ENCODE results near the gene COG1.
"Not testable (repeated sequence)": the region's sequence is repeated elsewhere in the genome, so short reads cannot be mapped to it uniquely, and the experiment has no call there.

The COG1 gene, protein sequence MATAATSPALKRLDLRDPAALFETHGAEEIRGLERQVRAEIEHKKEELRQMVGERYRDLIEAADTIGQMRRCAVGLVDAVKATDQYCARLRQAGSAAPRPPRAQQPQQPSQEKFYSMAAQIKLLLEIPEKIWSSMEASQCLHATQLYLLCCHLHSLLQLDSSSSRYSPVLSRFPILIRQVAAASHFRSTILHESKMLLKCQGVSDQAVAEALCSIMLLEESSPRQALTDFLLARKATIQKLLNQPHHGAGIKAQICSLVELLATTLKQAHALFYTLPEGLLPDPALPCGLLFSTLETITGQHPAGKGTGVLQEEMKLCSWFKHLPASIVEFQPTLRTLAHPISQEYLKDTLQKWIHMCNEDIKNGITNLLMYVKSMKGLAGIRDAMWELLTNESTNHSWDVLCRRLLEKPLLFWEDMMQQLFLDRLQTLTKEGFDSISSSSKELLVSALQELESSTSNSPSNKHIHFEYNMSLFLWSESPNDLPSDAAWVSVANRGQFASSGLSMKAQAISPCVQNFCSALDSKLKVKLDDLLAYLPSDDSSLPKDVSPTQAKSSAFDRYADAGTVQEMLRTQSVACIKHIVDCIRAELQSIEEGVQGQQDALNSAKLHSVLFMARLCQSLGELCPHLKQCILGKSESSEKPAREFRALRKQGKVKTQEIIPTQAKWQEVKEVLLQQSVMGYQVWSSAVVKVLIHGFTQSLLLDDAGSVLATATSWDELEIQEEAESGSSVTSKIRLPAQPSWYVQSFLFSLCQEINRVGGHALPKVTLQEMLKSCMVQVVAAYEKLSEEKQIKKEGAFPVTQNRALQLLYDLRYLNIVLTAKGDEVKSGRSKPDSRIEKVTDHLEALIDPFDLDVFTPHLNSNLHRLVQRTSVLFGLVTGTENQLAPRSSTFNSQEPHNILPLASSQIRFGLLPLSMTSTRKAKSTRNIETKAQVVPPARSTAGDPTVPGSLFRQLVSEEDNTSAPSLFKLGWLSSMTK

DNA sequence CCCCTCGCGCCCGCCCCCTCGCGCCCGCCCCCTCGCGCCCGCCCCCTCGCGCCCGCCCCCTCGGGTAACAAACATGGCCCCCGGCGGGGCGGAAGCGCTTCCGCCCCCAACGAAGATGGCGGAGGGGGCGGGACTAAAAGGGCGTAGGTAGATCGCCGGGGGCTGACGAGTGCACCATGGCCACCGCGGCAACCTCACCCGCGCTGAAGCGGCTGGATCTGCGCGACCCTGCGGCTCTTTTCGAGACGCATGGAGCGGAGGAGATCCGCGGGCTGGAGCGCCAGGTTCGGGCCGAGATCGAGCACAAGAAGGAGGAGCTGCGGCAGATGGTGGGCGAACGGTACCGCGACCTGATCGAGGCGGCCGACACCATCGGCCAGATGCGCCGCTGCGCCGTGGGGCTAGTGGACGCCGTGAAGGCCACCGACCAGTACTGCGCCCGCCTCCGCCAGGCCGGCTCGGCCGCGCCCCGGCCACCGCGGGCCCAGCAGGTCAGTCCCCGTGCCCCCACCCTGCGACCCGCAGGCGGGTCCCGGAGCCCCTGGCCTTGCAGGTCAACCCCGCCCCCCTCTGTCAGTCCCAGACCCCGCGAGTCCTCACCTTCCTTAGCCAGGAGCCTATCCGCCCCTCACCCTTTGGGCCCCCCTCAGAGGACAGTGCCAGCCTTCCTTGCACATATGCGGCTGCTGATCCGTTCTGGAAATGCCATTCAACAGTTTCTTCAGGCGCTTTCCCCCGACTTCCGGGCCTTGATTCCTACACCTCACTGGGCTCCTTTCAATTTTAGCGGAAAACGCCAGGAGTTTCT lies at the start of gene COG1:
Gene COG1 (plus strand): TSS at position 162 of the 808 bp plus-strand sequence. CDS start 15 bp downstream, at position 177.
- peak; percentile 70 for DNase-seq (ENCODE audit: low read depth)

DNA sequence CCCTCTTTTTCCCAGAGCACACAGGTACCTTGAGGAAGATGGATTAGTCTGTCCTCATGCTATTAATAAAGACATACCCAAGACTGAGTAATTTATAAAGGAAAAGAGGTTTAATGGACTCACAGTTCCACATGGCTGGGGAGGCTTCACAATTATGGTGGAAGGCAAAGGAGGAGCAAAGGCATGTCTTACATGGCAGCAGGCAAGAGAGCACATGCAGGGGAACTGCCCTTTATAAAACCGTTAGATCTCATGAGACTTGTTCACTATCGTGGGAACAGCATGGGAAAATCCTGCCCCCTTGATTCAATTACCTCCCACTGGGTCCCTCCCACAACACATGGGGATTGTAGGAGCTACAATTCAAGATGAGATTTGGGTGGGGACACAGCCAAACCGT lies 48.6 kb upstream of the COG1 start:
- DNase-seq (ENCODE audit: low read depth): not testable (repeated sequence)

DNA sequence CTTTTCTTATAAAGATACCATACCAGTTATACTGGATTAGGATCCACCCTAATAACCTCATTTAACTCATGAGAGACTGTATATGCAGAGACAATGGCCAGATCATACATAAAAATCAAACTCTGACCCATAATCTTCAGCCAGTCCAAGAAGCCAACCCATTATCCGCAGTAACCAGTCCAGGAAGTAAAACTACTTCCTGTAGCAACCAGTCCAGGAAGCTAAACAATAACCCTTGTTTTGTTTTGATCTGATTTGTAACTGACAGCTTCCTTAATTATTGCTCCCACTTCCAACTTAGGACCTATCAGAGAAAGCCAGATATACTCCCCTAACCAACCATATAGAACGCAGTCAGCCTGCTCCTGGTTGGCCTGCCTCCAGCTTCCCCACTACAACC lies 47.2 kb upstream of the COG1 start:
- DNase-seq (ENCODE audit: low read depth): no peak

DNA sequence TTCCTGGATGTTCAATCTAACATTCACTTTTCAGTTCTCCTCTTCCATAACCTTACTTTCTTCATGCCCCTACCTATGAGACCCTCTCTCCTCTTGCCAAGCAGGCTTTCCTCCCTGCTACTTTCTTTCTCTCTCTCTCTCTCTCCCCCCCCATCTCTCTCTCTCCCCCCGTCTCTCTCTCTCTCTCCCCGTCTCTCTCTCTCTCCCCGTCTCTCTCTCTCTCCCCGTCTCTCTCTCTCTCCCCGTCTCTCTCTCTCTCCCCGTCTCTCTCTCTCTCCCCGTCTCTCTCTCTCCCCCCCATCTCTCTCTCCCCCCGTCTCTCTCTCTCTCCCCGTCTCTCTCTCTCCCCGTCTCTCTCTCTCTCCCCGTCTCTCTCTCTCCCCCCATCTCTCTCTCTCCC lies 45.1 kb upstream of the COG1 start:
- DNase-seq (ENCODE audit: low read depth): not testable (repeated sequence)

DNA sequence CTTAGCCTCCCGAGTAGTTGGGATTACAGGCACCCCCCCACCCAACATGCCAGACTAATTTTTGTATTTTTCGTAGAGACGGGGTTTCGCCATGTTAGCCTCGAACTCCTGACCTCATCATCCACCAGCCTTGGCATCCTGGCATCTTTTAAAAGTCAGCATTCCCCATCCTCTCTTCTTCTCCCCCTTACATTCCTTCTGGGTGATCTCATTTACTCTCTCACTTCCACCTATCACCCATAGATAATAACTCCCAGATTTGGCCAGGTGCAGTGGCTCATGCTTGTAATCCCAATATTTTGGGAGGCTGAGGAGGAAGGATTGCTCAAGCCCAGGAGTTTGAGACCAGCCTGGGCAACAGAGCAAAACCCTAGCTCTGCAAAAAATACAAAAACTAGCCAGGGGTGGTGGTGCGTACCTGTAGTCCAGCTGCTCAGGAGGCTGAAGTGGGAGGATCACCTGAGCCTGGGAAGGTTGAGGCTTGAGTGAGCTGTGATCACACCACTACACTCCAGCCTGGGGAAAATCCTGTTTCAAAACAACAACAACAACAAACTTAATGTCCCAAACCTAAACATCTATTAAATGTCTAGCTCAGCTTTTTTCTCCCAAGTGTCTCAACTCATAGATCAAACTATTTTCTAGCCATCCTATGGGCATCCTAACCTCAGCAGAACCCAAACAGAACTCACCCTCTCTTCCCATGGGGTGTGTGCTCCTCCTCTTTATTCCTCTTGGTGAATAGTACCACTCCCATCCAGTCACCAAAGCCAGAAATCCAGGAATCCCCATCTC lies 44.1 kb upstream of the COG1 start:
- DNase-seq (ENCODE audit: low read depth): no peak

DNA sequence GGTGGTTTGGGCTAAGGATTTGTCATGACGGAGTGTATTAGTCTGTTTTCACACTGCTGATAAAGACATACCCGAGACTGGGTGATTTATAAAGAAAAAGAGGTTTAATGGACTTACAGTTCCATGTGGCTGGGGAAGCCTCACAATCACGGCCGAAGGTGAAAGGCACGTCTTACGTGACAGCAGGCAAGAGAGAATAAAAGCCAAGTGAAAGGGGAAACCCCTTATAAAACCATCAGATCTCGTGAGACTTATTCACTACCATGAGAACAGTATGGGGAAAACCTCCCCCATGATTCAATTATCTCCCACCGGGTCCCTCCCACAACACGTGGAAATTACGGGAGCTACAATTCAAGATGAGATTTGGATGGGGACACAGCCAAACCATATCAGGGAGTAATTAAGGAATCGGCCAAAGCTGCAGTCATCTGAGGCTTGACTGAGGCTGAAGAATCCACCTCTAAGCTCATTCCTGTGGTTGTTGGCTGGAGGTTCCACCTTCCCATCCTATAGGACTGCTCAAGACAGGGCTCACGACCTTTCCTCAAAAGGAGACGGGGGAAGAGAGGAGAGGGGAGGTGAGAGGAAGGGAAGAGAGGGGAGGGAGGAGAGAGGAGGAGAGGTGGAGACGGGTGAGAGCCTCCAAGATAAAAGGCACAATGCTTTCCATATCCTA lies 42.1 kb upstream of the COG1 start:
- not testable (repeated sequence) for DNase-seq (ENCODE audit: low read depth)

DNA sequence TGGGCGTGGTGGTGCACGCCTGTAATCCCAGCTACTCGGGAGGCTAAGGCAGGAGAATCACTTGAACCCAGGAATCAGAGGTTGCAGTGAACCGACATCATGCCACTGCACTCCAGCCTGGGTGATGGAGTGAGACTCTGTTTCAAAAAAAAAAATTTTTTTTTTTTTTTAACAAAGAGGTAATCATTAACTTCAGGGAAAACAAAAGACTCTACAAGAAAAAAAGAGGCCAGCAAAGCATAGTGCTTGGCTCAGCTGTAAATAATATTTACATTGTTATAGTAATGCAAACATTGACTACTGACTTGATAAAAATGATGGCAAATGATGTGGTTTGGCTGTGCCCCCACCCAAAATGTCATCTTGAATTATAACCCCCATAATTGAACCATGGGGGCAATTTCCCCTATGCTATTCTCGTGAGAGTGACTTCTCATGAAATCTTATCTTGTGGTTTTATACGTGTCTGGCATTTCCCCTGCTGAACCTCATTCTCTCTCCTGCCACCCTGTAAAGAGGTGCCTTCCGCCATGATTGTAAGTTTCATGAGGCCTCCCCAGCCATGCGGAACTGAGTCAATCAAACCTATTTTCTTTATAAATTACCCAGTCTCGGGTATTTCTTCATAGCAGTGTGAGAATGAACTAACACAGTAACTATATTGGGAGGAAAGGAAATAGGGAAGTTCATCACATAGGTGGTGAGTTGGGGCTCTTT lies 40.8 kb upstream of the COG1 start:
- no peak for DNase-seq (ENCODE audit: low read depth)

DNA sequence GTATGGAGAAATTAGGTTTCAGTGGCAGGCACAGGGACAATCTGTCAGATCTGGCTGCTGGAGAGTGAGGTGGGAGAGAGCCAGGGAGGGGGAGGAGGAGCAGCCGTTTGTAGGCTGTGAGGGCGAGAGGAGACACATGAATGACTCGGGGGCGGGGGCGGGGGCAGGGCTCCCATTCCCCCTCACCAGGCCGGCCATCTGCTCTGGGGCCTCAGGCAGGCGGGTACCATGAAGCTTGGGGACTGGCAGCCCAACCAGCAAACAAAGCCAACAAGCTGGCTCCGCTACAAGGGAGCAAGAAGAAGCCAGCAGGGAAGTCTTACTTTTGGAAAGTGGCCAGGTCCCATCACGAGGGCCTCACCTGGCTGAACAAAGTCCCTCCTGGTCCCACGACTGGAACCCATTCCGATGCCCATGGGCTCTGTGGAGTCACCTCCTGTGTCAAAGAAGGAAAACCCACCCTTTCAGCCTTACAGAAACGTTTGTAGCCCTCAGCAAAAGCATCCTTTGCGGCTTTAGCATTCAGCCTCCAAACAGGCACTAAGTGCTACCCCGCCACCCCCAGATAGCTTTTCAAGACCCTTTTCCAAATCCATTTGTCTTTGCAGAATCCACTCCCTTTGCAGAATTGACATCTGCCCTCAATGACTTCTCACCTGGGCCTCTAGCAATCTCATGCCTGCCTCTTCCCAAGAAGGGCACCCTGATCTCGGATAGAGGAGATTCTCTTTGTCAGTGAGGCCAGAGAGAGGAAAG lies 37.3 kb upstream of the COG1 start:
- no peak for DNase-seq (ENCODE audit: low read depth)

DNA sequence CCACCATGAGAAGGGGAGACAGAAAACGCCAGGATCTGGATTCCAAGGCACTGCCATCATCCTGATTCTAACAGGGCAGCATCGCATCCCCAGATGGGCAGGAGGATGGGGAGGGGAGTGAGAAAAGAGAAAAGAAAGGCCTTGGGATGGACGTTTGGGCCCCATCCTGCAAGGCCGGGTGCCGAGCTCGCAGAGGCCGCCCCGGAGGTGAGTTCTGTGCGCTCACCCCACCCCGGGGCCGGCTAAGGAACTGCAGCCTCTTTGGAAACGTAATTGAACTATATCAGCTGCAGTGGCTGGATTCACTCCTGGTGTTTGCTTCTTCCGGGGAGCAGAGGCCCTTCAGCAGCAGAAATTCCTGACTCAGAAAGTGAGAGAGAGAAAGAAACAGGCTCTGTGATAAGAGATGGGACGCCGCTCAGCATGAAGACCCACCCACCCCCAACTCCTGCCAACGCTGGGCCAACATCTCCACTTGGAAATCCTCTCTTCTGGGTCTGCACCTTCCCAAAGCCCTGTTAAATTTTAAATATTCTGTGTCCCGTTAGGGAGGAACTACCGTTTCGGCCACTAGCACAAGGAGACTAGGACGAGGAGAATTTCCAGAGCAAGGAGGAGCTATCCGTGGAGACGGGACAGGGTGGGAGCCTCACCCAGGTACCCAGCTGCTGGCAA lies 36.6 kb upstream of the COG1 start:
- DNase-seq (ENCODE audit: low read depth): no peak

DNA sequence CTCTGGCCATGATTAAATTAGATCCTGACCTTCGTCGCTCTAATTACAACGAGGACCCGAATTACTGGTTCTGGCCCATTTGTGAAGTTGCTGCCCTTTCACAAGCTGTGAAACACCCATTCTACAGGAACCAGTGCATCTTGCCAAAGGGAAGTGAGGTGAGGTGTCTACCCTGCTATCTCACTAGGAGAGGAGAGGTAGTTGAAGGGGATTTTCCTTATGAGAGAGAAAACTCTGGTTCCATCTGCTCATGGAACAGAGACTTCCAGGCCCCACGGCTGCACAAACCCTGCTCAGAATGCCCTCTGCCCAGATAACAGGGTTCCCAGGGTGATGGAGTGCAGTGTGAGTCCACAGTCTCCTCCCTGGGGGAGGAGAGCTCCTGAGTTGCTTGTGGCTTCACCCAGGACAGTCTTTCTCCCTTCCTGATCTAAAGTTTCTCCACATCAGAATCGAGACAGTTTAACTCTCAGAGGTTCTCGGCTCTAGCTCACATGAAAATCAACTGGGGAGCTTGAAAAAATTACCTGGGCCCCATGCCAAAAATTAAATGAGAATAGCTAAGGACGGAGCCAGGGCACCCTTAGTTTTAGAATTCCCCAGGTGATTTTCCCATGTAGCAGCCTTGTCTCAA lies 35.9 kb upstream of the COG1 start:
- DNase-seq (ENCODE audit: low read depth): no peak

DNA sequence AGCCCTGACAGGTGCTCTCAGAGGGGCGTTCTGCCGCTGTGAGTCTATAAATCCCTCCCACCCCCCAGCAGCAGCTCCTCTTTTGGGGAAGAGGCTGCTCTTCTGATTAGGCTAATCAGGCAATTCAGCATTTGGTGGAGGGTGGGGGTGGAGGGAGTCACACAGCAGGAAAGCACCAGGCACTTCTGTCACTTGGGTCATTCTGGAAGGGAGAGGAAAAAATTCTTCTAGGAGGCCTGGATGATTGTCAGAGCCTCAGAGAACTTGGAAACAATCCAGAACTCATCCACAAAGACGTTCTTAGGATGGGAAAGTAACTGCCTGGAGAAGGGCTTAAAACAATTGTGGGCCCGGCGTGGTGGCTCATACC lies 35.3 kb upstream of the COG1 start:
- DNase-seq (ENCODE audit: low read depth): no peak

DNA sequence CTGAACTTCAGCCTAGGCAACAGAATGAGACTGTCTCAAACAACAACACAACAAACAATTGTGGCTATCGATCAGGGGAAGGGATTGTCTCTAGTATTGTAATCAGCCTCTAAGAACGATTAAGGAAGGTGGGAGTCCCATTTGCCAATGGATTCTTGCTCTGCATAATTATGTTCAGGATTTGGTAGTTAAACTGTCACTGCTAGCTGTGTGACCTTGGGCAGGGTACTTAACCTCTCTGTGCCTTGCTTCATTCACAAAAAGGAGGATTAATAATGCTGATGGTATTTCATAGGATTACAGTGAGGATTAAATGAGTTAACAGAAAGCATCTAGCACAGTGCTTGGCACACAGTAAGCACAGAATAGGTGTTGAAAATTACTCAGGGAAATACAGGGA lies 34.7 kb upstream of the COG1 start:
- DNase-seq (ENCODE audit: low read depth): no peak

DNA sequence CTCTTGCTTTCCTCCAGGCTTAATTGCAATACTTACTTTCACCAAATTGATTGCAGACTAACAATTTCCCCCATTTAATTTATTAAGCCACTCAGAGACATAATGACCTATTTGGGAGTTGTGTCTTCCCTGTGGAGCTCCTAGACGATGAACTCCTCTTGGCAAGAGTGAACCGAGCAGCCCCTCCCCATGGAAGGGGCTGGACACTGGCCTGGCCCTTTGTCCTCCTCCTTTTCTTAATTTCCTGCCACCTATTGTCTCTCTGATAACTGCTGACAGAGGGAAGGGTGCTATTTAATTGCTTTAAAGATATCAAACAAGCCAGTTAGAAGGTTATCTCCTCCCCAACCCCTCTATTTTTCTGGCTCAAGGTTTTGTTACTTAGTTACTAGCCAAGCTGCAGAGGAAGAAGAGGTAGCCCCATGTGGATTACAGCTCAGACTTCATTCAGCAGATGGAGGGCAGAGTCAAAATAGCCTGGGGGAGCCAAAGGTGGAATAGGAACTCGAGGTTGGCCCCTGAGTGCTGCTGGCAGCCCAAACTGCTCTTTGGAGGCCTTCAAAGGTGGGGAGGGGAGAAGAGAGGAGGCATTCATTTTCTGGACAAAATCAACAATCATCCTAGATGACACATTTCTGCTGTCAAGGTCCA lies 31.8 kb upstream of the COG1 start:
- DNase-seq (ENCODE audit: low read depth): no peak

DNA sequence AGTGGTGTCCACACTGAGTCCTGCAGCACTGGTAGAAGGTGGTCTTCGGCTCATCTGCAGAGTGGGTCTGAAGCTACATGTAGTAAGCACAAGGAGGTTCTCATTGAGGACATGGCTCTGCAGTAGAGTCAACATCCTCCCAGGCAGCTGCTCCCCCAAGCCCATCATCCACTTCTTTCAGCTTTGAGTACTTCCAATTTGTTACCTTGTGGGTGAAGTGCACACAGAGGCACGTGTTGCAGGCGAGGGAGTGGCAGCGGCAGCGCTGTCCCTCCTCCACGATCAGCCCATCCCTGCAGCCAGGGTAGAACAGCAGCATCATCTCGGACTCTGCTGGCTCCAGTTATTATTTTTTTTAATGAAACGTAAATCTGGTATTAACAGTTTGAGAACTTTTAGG lies 29.8 kb upstream of the COG1 start:
- DNase-seq (ENCODE audit: low read depth): no peak

DNA sequence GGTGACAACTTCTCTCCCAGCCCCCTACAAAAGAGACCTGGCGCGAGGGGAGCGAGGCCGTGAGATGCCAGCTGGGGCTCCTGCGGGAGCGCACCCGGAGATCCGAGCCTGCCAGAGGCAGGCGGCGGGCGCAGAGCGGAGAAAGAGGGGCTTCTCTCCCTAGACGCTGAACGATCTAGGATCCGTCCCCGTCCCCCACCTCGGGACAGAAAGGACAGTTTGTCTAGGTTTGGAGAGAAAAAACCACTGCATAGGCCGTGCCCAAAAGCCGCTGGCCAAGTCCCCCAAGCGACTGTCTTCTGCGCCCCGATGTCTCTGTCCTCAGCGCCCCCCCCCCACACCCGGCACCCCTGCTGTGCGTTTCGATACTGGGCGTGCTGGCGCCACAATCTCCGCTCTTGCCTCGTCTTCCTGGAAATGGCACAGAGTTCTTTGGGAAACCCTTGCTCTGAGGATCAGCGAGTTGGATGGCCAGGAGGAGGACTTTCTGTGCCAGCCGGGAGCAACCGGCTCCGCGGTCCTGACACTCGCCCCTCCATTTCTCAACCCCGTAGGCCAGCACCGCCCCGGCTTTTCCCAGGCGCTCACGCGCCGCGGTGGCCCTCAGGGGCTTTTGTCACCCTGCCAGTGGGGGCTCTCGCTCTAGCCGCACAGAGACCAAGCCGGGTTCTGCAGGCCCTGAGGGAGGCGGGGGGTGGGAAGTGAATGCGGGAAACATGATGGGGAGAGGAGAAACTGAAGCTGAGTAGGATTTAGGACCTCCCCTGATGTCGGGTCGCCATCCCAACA lies 27.0 kb upstream of the COG1 start:
- DNase-seq (ENCODE audit: low read depth): no peak

DNA sequence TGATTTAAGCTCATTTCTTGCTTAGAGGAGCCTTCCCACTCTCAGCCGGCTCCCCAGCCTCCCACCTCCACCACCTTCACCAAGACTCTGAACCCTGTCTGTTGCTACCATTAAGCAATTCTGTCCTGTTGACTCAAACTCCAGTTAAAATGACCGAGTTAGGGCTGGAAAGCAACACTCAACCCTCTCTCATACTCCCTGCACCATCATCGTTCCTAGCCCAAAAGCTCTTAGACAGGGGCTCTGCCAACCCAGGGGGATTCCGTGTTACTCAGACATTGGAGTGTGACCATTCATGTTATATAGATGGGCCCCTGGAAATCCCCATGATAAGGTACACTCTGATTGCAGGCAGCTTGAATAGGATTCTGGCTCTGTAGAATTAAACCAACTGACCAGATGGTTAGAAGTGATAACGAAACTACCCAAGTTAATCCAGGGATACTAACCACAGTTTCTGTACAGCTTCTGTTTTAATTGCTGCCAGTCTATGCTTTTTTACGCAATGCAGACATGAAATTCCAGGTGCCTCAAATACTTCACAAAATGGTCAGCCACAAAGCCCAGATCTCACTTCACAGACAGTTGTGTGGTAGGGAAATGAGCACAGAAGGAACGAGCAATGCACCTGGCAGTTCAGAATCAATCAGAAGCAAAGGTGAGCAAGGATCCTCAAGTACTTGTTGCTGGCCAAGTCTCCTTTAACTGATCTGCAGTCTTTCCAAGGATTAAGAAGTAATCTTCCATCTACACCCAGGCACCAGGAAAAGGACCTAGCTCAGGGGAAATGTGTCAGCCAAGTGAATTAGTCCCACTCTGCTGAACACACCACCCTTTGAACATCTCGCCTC lies 25.9 kb upstream of the COG1 start:
- peak; percentile 65 for DNase-seq (ENCODE audit: low read depth)

All from CMK (cell line).